ENCODE data around the gene GPRASP1. TPM values are rescaled to one million over a fixed set of nuclear protein-coding genes. Genes with fewer than 3 reads are reported as not detected.

GPRASP1 gene
- total and polyA plus RNA-seq, 7 donors, result 0.23 to 28.6 (median 13.6) TPM

- TF ChIP-seq POLR2A (IDR thresholded peaks at IDR 0.05) (no peak), POLR2AphosphoS5 (IDR thresholded peaks at IDR 0.05) (no peak), CTCF (IDR thresholded peaks at IDR 0.05) (no peak), EP300 (IDR thresholded peaks at IDR 0.05) (no peak)
- no peak for DNase-seq
- WGBS, 2 donors, result 76 to 93% methylated on average over 6 of the region's 6 CpGs
- no peak overlapping the region for H3K27ac ChIP-seq
- H3K36me3 ChIP-seq, result no peaks in the 10 kb centered on the region
- intact Hi-C loops (cut with DNase I), result no loop called here
- H3K4me1 ChIP-seq, result no peaks in the 10 kb centered on the region
- no peak overlapping the region for H3K4me3 ChIP-seq
- H3K9me3 ChIP-seq, result no peaks in the 10 kb centered on the region
- H3K27me3 ChIP-seq, result no peaks in the 10 kb centered on the region
Observed at GRCh38 chrX:102624105-102624504, 27.2 kb upstream of the GPRASP1 start.

GRCh38 chrX:102627640-102628039 lies 23.6 kb upstream of the GPRASP1 start:
- TF ChIP-seq POLR2AphosphoS5 (IDR thresholded peaks at IDR 0.05), result no peak
- no peak for TF ChIP-seq EP300 (IDR thresholded peaks at IDR 0.05)
- no peak for TF ChIP-seq CTCF (IDR thresholded peaks at IDR 0.05)
- TF ChIP-seq POLR2A (IDR thresholded peaks at IDR 0.05), result no peak
- H3K36me3 ChIP-seq, result no peaks in the 10 kb centered on the region
- no peak for DNase-seq
- 77 to 90% methylated on average over 1 of the region's 1 CpG for WGBS, 2 donors
- no peaks in the 10 kb centered on the region for H3K4me1 ChIP-seq
- H3K27me3 ChIP-seq, result peaks cover 0 to 3% (median 0%) of the 10 kb centered on the region in 3 donors
- no peaks in the 10 kb centered on the region for H3K9me3 ChIP-seq
- H3K4me3 ChIP-seq, result no peak overlapping the region
- intact Hi-C loops (cut with DNase I), result no loop called here
- no peak overlapping the region for H3K27ac ChIP-seq

GRCh38 chrX:102637561-102637960 lies 13.7 kb upstream of the GPRASP1 start:
- Histone ChIP-seq H3K4me3 (no peak overlapping the region), H3K4me1 (no peaks in the 10 kb centered on the region), H3K36me3 (no peaks in the 10 kb centered on the region), H3K27me3 (peaks cover 0 to under 1% (median 0%) of the 10 kb centered on the region in 3 donors), H3K9me3 (no peaks in the 10 kb centered on the region), H3K27ac (no peak overlapping the region)
- no peak for TF ChIP-seq EP300 (IDR thresholded peaks at IDR 0.05)
- no peak for TF ChIP-seq CTCF (IDR thresholded peaks at IDR 0.05)
- TF ChIP-seq POLR2AphosphoS5 (IDR thresholded peaks at IDR 0.05), result no peak
- no peak for DNase-seq
- WGBS, 2 donors, result 88 to 91% methylated on average over 1 of the region's 1 CpG
- intact Hi-C loops (cut with DNase I), result no loop called here

- Histone ChIP-seq H3K27ac (peak overlapping the region; percentile 80 to 89 (median 85)), H3K27me3 (no peaks in the 10 kb centered on the region), H3K36me3 (no peaks in the 10 kb centered on the region), H3K4me3 (peak overlapping the region; percentile 65 to 73 (median 68)), H3K4me1 (peaks cover 0 to 18% (median 3%) of the 10 kb centered on the region in 4 donors), H3K9me3 (no peaks in the 10 kb centered on the region)
- intact Hi-C loops (cut with DNase I), result loop anchor here (1.0 to 5.0 kb wide), 4 partner anchors 52 to 134 kb away; partner anchors contain the start of genes ARMCX5, GPRASP2 and TMSB15A
- TF ChIP-seq EP300 (IDR thresholded peaks at IDR 0.05) (no peak), POLR2A (IDR thresholded peaks at IDR 0.05) (no peak), CTCF (IDR thresholded peaks at IDR 0.05) (no peak), POLR2AphosphoS5 (IDR thresholded peaks at IDR 0.05) (no peak)
- WGBS, 2 donors, result 6 to 21% methylated on average over 23 of the region's 23 CpGs
- DNase-seq, result no peak
Observed at GRCh38 chrX:102650903-102651241, 411 bp upstream of the GPRASP1 start.

Data from sigmoid colon (tissue), 7 donors.